BE2C (cell line): Measurements from ENCODE around the gene UVSSA.

Source experiments
- DNase-seq: peaks from one replicate; pipeline ENCODE4 v3.0.0-alpha.2; 2020
- H3K27me3 ChIP-seq: fragments of 250-450 bp; sonication (Bioruptor Pico); 2 replicates; pipeline ENCODE4 v1.5.1; 2020; ENCODE audit warnings: mild to moderate bottlenecking
- H3K36me3 ChIP-seq: fragments of 250-450 bp; sonication (Bioruptor Pico); 2 replicates; pipeline ENCODE4 v1.5.1; 2020; ENCODE audit warnings: mild to moderate bottlenecking
- H3K4me1 ChIP-seq: fragments of 250-450 bp; sonication (Bioruptor Pico); 2 replicates; pipeline ENCODE4 v1.5.1; 2020
- H3K4me3 ChIP-seq: 2 replicates; pipeline ENCODE4 v1.5.1; 2011; ENCODE audit warnings: low read depth, low read length
- H3K9me3 ChIP-seq: fragments of 250-450 bp; sonication (Bioruptor Pico); 2 replicates; pipeline ENCODE4 v1.5.1; 2020
- TF ChIP-seq, protein P1 (sequence below): IDR thresholded peaks from 2 replicates; pipeline ENCODE4 v1.5.1; 2012; ENCODE audit warnings: mild to moderate bottlenecking, low read depth, low read length

Gene UVSSA

GRCh38 chr4:1410491-1411325, 63.7 kb downstream of the UVSSA start:
- DNase-seq, result no peak
- Histone ChIP-seq H3K4me1 (no peaks in the 10 kb centered on the region), H3K9me3 (no peaks in the 10 kb centered on the region), H3K4me3 (no peak overlapping the region), H3K27me3 (peaks cover 84% of the 10 kb centered on the region), H3K36me3 (no peaks in the 10 kb centered on the region)
- TF ChIP-seq, protein P1, sequence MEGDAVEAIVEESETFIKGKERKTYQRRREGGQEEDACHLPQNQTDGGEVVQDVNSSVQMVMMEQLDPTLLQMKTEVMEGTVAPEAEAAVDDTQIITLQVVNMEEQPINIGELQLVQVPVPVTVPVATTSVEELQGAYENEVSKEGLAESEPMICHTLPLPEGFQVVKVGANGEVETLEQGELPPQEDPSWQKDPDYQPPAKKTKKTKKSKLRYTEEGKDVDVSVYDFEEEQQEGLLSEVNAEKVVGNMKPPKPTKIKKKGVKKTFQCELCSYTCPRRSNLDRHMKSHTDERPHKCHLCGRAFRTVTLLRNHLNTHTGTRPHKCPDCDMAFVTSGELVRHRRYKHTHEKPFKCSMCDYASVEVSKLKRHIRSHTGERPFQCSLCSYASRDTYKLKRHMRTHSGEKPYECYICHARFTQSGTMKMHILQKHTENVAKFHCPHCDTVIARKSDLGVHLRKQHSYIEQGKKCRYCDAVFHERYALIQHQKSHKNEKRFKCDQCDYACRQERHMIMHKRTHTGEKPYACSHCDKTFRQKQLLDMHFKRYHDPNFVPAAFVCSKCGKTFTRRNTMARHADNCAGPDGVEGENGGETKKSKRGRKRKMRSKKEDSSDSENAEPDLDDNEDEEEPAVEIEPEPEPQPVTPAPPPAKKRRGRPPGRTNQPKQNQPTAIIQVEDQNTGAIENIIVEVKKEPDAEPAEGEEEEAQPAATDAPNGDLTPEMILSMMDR, result no peak

DNA sequence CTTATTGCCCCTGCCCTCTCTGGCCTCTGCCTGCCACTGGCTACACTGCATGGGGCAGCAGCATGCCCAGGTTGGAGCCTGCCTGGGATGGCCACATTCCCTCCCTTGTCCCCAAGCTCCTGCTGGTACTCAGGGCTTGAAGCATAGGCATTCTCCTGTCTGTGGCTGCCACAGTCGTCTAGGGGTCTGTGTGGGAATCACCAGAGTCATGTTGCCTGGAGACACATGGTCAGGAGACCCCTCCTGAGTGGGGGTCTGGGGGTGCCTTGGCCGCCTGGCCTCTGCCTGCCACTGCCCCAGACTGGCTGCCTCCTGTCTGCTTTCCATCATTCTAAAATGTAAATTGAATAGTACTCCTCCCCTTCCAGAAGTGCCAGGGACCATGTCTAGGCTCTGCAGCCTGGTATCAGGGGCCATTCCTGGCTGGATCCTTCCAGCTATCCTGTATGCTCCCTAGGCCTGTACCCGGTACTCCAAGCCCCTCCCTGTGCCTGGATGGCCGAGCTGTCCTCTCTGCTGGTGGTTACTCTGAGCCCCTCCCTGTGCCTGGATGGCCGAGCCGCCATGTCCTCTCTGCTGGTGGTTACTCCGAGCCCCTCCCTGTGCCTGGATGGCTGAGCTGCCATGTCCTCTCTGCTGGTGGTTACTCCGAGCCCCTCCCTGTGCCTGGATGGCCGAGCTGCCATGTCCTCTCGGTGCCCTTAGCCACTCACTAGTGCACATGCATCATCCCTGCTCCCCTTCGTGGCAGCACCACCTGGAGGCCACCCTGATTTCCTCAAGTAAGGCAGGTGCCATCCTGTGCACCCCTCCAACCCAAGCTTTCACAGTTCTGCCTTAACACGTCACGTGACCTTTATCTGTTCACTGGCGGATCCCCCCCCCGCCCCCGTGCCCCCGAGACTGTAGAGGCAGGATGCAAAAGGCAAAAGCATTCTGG, 64.7 kb downstream of the UVSSA start:
- Histone ChIP-seq H3K36me3 (no peaks in the 10 kb centered on the region), H3K27me3 (peaks cover 84% of the 10 kb centered on the region), H3K4me3 (no peak overlapping the region), H3K4me1 (no peaks in the 10 kb centered on the region), H3K9me3 (no peaks in the 10 kb centered on the region)
- DNase-seq, result no peak
- TF ChIP-seq, protein P1, result peak; percentile 12; the same call in 1 of the 2 replicates

- H3K27me3 ChIP-seq, result peaks cover 84% of the 10 kb centered on the region
Observed at GRCh38 chr4:1412376-1413203, 65.6 kb downstream of the UVSSA start.

DNA sequence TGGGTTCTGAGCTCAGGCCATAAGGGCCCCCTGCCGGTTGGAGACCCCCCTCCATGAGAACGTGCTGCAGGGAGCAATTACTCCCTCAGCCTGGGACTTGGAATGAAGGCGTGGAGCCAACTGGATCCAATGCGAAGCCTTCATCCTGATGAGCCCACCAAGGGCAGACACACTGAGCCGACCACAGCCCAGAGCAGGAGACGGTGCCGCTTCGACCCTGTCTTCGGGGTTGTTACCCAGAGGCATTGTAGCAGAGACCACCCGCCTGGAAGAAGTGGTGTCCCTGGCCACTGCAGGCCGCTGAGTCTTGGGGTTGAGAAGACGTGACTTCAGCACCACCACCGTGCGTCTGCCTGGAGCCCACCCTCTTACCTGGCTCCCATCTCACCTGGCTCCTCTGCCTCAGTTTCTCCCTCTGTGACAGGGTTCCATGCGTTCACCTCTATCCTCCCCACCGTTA, 66.2 kb downstream of the UVSSA start:
- no peak for DNase-seq
- TF ChIP-seq, protein P1, result no peak
- H3K27me3 ChIP-seq, result peaks cover 86% of the 10 kb centered on the region

More at GRCh38 chr4:1412376-1413203, 65.6 kb downstream of the UVSSA start:
- no peaks in the 10 kb centered on the region for H3K9me3 ChIP-seq
- H3K36me3 ChIP-seq, result no peaks in the 10 kb centered on the region
- no peak for DNase-seq
- no peak overlapping the region for H3K4me3 ChIP-seq
- H3K4me1 ChIP-seq, result no peaks in the 10 kb centered on the region
- TF ChIP-seq, protein P1, result no peak

GRCh38 chr4:1413687-1414479, 66.9 kb downstream of the UVSSA start:
- no peak overlapping the region for H3K4me3 ChIP-seq
- H3K4me1 ChIP-seq, result no peaks in the 10 kb centered on the region
- peaks cover 86% of the 10 kb centered on the region for H3K27me3 ChIP-seq

More for the DNA sequence above, 66.2 kb downstream of the UVSSA start:
- Histone ChIP-seq H3K9me3 (no peaks in the 10 kb centered on the region), H3K36me3 (no peaks in the 10 kb centered on the region), H3K4me1 (no peaks in the 10 kb centered on the region), H3K4me3 (no peak overlapping the region)

More at GRCh38 chr4:1413687-1414479, 66.9 kb downstream of the UVSSA start:
- no peak for DNase-seq
- Histone ChIP-seq H3K9me3 (no peaks in the 10 kb centered on the region), H3K36me3 (no peaks in the 10 kb centered on the region)
- TF ChIP-seq, protein P1, result no peak
